Heart left ventricle (tissue), 13 donors: ENCODE measurements around the gene ZNF219.

Experiments
- CTCF ChIP-seq, 12 donors: fragments of 200-600 bp; sonication (generic) in 4 of 12; IDR thresholded peaks; one replicate each; pipeline versions ENCODE4 v1.5.0 to v1.8.0; 2018 to 2022; ENCODE audit warnings: antibody characterized with exemption in 12 of 12, mild to moderate bottlenecking in 5 of 12
- POLR2A ChIP-seq, 2 donors: fragments of 450-650 bp; IDR thresholded peaks; one replicate each; pipeline ENCODE4 v1.6.1; 2017; ENCODE audit warnings: antibody characterized with exemption in 2 of 2, mild to moderate bottlenecking in 2 of 2, moderate library complexity in 2 of 2
- donor health status: ischemic (EF 13 %, LVEDD 7.1; RV severe dilation, severe dysfunction).
- donor health status: DM: no; HTN: yes; CAD: no.
- donor health status: DM: no; HTN: no; CAD: no.
- donor health status: ischemic (EF 25% LVEDD 6.9; RV normal size, moderate dysfunction).
- donor health status: ischemic (EF 25% LVEDD 5.7; RV mildly dilated, moderate dysfunction).
- donor health status: ischemic (EF 35%, LVEDD 5.7; RV mildly dilated, moderate dysfunction).
- donor health status: nonischemic (EF 11% LVEDD 7.7; RV severe dilation, severe dysfunction).
- donor health status: DM: yes; HTN: yes; CAD: no.
- donor health status: PGD.
- donor health status: ischemic (EF 29% LVEDD 5.4; RV normal size, mild dysfunction).
- donor health status: nonischemic (EF 23%, LVEDD 6.1; RV moderate dilation, normal function).

GRCh38 chr14:21092273-21093011, 6.0 kb downstream of the ZNF219 start:
- TF ChIP-seq CTCF (IDR thresholded peaks at IDR 0.05) (peak in 11 of 12 donors; percentile 99 to 100 (median 100)), POLR2A (IDR thresholded peaks at IDR 0.05) (peak in 1 of 2 donors; percentile 22)
